Measurements from ENCODE around the gene BLVRA. TPM values are rescaled to one million over a fixed set of nuclear protein-coding genes. Genes with fewer than 3 reads are reported as not detected.

The BLVRA gene
- total and polyA plus RNA-seq, 2 experiments from 2014 or later, result 21.0 to 34.2 TPM

- no peaks in the 10 kb centered on the region for H3K9me2 ChIP-seq (replicated peaks; ENCODE audit: insufficient read depth)
- H4K20me1 ChIP-seq (ENCODE audit: insufficient read depth, poor library complexity, severe bottlenecking), result no peaks in the 10 kb centered on the region
- peaks cover 18% of the 10 kb centered on the region for H3K4me1 ChIP-seq (ENCODE audit: insufficient read depth)
- no peaks in the 10 kb centered on the region for H3K36me3 ChIP-seq (replicated peaks; ENCODE audit: insufficient read depth, low read depth)
- H3K27ac ChIP-seq, result no peak overlapping the region
- H3K79me2 ChIP-seq, result peaks cover 76% of the 10 kb centered on the region
- WGBS (ENCODE audit: low lambda C conversion rate, missing lambda C conversion rate), result 92% methylated on average over 5 of the region's 5 CpGs
- H2AFZ ChIP-seq, result no peak overlapping the region
- no peaks in the 10 kb centered on the region for H3K9me3 ChIP-seq (ENCODE audit: low read depth)
- H3K4me2 ChIP-seq, result peak overlapping the region; percentile 78
- no peaks in the 10 kb centered on the region for H3K27me3 ChIP-seq
- no peak for DNase-seq (ENCODE audit: low spot score)
- TF ChIP-seq CTCF (IDR thresholded peaks at IDR 0.05; ENCODE audit: poor library complexity) (no peak), EZH2 (IDR thresholded peaks at IDR 0.05; ENCODE audit: borderline replicate concordance) (no peak), EZH2phosphoT487 (IDR thresholded peaks at IDR 0.05; ENCODE audit: low read depth, severe bottlenecking, unreplicated experiment) (no peak)
- H3K4me3 ChIP-seq, result no peak overlapping the region
These were observed 31.5 kb upstream of the BLVRA start for GRCh38 chr7:43727003-43727402.

- WGBS (ENCODE audit: low lambda C conversion rate, missing lambda C conversion rate), result 56% methylated on average over 1 of the region's 1 CpG
- H3K27ac ChIP-seq, result no peak overlapping the region
- DNase-seq (ENCODE audit: low spot score), result no peak
- peaks cover 18% of the 10 kb centered on the region for H3K4me1 ChIP-seq (ENCODE audit: insufficient read depth)
- peaks cover 71% of the 10 kb centered on the region for H3K79me2 ChIP-seq
- no peak overlapping the region for H2AFZ ChIP-seq
- H4K20me1 ChIP-seq (ENCODE audit: insufficient read depth, poor library complexity, severe bottlenecking), result no peaks in the 10 kb centered on the region
- TF ChIP-seq EZH2phosphoT487 (IDR thresholded peaks at IDR 0.05; ENCODE audit: low read depth, severe bottlenecking, unreplicated experiment) (no peak), EZH2 (IDR thresholded peaks at IDR 0.05; ENCODE audit: borderline replicate concordance) (no peak), CTCF (IDR thresholded peaks at IDR 0.05; ENCODE audit: poor library complexity) (no peak)
- no peaks in the 10 kb centered on the region for H3K9me2 ChIP-seq (replicated peaks; ENCODE audit: insufficient read depth)
- H3K4me2 ChIP-seq, result peak overlapping the region; percentile 78
- no peaks in the 10 kb centered on the region for H3K9me3 ChIP-seq (ENCODE audit: low read depth)
- no peaks in the 10 kb centered on the region for H3K27me3 ChIP-seq
- no peak overlapping the region for H3K4me3 ChIP-seq
- no peaks in the 10 kb centered on the region for H3K36me3 ChIP-seq (replicated peaks; ENCODE audit: insufficient read depth, low read depth)
These were observed 31.0 kb upstream of the BLVRA start for GRCh38 chr7:43727494-43727893.

- no peaks in the 10 kb centered on the region for H3K9me2 ChIP-seq (replicated peaks; ENCODE audit: insufficient read depth)
- peak within 1 kb of the TSS; percentile 78 for H3K4me2 ChIP-seq
- WGBS (ENCODE audit: low lambda C conversion rate, missing lambda C conversion rate), result 1% methylated on average over 63 of the region's 66 CpGs
- peak; percentile 93 for DNase-seq (ENCODE audit: low spot score)
- H2AFZ ChIP-seq, result peak within 1 kb of the TSS; percentile 92
- H4K20me1 ChIP-seq (ENCODE audit: insufficient read depth, poor library complexity, severe bottlenecking), result no peaks in the 10 kb centered on the region
- H3K9me3 ChIP-seq (ENCODE audit: low read depth), result no peaks in the 10 kb centered on the region
- H3K4me3 ChIP-seq, result peak within 1 kb of the TSS; percentile 80
- TF ChIP-seq CTCF (IDR thresholded peaks at IDR 0.05; ENCODE audit: poor library complexity), result peak; percentile 7
- TF ChIP-seq EZH2phosphoT487 (IDR thresholded peaks at IDR 0.05; ENCODE audit: low read depth, severe bottlenecking, unreplicated experiment), result no peak
- no peak for TF ChIP-seq EZH2 (IDR thresholded peaks at IDR 0.05; ENCODE audit: borderline replicate concordance)
- H3K4me1 ChIP-seq (ENCODE audit: insufficient read depth), result peaks cover 18% of the 10 kb centered on the region
- no peaks in the 10 kb centered on the region for H3K27me3 ChIP-seq
- no peaks in the 10 kb centered on the region for H3K36me3 ChIP-seq (replicated peaks; ENCODE audit: insufficient read depth, low read depth)
- H3K79me2 ChIP-seq, result peaks cover 52% of the 10 kb centered on the region
- H3K27ac ChIP-seq, result peak within 1 kb of the TSS; percentile 88
These were observed 29.1 kb upstream of the BLVRA start, which contains the start of gene COA1 for GRCh38 chr7:43729214-43729923. Gene COA1, minus strand, starts transcription at chr7:43729523. Its CDS starts 80,909 bp downstream, at chr7:43648614.

Data from hepatocyte (in vitro differentiated cells).